ENCODE measurements around the gene DPYSL5.

The DPYSL5 gene

DNA sequence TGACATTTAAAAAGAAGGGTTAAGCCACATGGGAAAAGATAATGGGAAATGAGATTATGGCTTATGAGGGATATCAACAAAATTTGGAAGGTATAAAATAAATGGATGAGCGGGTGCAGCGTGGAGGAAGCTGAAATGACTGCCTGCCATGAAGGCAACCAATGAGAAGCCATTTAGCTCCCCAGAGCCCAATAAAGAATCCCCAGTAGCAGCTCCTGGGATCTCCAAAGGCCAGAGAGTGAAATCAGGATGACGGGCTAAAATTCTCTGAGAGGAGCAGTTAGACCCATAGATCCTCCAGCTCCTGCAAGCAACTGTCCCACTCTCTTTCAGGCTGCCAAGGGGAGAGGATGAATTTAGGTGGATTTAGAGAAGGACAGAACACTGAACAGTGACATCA, 109.6 kb downstream of the DPYSL5 start:
- Histone ChIP-seq H3K4me1 (ENCODE audit: low read length) (peaks cover 4% of the 10 kb centered on the region), H3K27me3 (ENCODE audit: low read depth, low read length) (peaks cover 50% of the 10 kb centered on the region), H3K79me2 (ENCODE audit: low read length) (no peaks in the 10 kb centered on the region), H3K4me3 (ENCODE audit: low read length) (no peak overlapping the region), H3K9me3 (ENCODE audit: insufficient read depth, low read length) (no peaks in the 10 kb centered on the region), H3K4me2 (ENCODE audit: low read length) (no peak overlapping the region), H3K9ac (ENCODE audit: low read length) (no peak overlapping the region), H2AFZ (ENCODE audit: low read depth, low read length) (no peak overlapping the region), H3K36me3 (replicated peaks; ENCODE audit: low read depth, low read length) (no peaks in the 10 kb centered on the region), H3K27ac (ENCODE audit: low read length) (no peak overlapping the region), H4K20me1 (ENCODE audit: insufficient read depth, low read length) (no peaks in the 10 kb centered on the region)
- TF ChIP-seq EZH2phosphoT487 (IDR thresholded peaks at IDR 0.05; ENCODE audit: low read depth), result no peak
- TF ChIP-seq, protein P1, sequence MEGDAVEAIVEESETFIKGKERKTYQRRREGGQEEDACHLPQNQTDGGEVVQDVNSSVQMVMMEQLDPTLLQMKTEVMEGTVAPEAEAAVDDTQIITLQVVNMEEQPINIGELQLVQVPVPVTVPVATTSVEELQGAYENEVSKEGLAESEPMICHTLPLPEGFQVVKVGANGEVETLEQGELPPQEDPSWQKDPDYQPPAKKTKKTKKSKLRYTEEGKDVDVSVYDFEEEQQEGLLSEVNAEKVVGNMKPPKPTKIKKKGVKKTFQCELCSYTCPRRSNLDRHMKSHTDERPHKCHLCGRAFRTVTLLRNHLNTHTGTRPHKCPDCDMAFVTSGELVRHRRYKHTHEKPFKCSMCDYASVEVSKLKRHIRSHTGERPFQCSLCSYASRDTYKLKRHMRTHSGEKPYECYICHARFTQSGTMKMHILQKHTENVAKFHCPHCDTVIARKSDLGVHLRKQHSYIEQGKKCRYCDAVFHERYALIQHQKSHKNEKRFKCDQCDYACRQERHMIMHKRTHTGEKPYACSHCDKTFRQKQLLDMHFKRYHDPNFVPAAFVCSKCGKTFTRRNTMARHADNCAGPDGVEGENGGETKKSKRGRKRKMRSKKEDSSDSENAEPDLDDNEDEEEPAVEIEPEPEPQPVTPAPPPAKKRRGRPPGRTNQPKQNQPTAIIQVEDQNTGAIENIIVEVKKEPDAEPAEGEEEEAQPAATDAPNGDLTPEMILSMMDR (IDR thresholded peaks at IDR 0.05; ENCODE audit: low read depth, low read length), result no peak

DNA sequence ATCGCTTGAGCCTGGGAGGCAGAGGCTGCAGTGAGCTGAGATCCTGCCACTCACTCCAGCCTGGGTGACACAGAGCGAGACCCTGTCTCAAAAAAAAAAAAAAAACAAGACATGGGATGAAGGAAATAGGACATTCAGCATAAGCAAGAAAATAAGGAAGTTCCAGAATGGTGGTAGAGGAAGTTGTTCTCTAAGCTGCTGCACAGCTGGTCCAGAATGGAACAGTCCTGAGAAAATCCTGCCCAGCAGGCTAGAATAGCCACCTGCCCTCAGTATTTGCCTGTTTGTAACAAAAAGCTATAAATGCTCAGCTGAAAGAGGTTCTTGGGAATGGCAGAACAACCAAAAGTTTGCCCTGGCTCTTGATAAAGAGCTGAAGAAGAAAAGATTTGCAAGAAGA, 111.4 kb downstream of the DPYSL5 start:
- H4K20me1 ChIP-seq (ENCODE audit: insufficient read depth, low read length), result no peaks in the 10 kb centered on the region
- H3K9me3 ChIP-seq (ENCODE audit: insufficient read depth, low read length), result no peaks in the 10 kb centered on the region
- no peak overlapping the region for H3K4me2 ChIP-seq (ENCODE audit: low read length)
- TF ChIP-seq EZH2phosphoT487 (IDR thresholded peaks at IDR 0.05; ENCODE audit: low read depth), result no peak
- TF ChIP-seq, protein P1 (IDR thresholded peaks at IDR 0.05; ENCODE audit: low read depth, low read length), result no peak
- no peak overlapping the region for H3K27ac ChIP-seq (ENCODE audit: low read length)
- no peak overlapping the region for H2AFZ ChIP-seq (ENCODE audit: low read depth, low read length)
- H3K27me3 ChIP-seq (ENCODE audit: low read depth, low read length), result peaks cover 43% of the 10 kb centered on the region
- no peaks in the 10 kb centered on the region for H3K36me3 ChIP-seq (replicated peaks; ENCODE audit: low read depth, low read length)
- peaks cover 4% of the 10 kb centered on the region for H3K4me1 ChIP-seq (ENCODE audit: low read length)
- no peaks in the 10 kb centered on the region for H3K79me2 ChIP-seq (ENCODE audit: low read length)
- no peak overlapping the region for H3K4me3 ChIP-seq (ENCODE audit: low read length)
- H3K9ac ChIP-seq (ENCODE audit: low read length), result no peak overlapping the region

DNA sequence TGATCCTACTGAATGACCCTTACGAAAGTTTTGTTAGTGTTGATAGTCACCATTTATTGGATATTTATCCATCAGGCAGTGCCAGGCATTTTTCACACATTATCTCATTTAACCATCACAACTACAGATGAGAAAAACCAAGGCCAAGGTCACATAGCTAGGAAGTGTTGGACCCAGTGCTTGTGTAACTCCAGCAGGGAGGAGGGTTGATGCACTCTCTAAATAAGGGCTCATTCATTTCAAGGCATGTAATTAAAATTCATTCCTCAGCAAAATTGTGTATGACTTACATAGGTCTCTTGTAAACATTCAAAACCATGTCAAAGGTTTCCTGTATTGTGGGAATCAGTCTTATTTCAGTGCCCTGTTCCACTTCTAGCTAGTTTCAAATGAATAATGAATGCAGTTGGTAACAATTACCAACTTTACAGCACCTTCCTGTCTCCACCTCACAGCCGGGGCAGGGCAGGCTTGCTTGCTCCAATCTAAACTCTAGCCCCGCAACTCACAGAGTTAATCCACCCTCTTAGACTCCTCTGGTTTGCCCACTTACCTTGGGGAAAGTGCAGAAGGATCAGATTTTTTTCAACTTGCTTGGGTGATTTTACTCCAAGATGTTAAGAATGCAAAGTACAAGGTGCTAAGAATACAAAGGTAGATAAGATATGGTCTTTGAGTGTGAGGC, 116.7 kb downstream of the DPYSL5 start:
- Histone ChIP-seq H3K4me2 (ENCODE audit: low read length) (no peak overlapping the region), H3K4me1 (ENCODE audit: low read length) (peaks cover under 1% of the 10 kb centered on the region; the same call in 1 of the 2 replicates), H3K9me3 (ENCODE audit: insufficient read depth, low read length) (no peaks in the 10 kb centered on the region), H3K27me3 (ENCODE audit: low read depth, low read length) (peaks cover 27% of the 10 kb centered on the region), H3K79me2 (ENCODE audit: low read length) (no peaks in the 10 kb centered on the region), H3K9ac (ENCODE audit: low read length) (no peak overlapping the region), H3K36me3 (replicated peaks; ENCODE audit: low read depth, low read length) (no peaks in the 10 kb centered on the region), H2AFZ (ENCODE audit: low read depth, low read length) (no peak overlapping the region), H3K27ac (ENCODE audit: low read length) (no peak overlapping the region), H4K20me1 (ENCODE audit: insufficient read depth, low read length) (no peaks in the 10 kb centered on the region), H3K4me3 (ENCODE audit: low read length) (no peak overlapping the region)
- TF ChIP-seq, protein P1 (IDR thresholded peaks at IDR 0.05; ENCODE audit: low read depth, low read length), result no peak
- TF ChIP-seq EZH2phosphoT487 (IDR thresholded peaks at IDR 0.05; ENCODE audit: low read depth), result no peak

DNA sequence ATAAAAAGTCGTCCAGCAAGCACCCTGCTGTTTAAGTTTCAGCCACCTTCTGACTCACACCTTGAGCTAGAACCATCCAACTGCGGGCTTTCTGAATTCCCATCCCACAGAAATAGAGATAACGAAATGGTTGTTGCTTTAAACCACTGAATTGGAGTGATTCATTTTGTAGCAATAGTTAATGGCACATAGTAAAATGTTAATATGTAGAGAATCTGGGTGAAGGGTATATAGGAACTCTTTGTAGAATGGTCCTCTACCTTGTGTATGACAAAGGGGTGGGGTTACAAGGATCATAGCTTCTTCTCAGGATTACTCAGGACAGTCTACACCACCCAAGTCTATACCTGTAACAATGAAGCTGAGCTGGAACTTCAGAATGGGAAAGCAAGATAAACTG, 120.1 kb downstream of the DPYSL5 start:
- TF ChIP-seq, protein P1 (IDR thresholded peaks at IDR 0.05; ENCODE audit: low read depth, low read length), result no peak
- no peak for TF ChIP-seq EZH2phosphoT487 (IDR thresholded peaks at IDR 0.05; ENCODE audit: low read depth)
- no peak overlapping the region for H3K4me3 ChIP-seq (ENCODE audit: low read length)
- no peak overlapping the region for H2AFZ ChIP-seq (ENCODE audit: low read depth, low read length)
- no peak overlapping the region for H3K4me2 ChIP-seq (ENCODE audit: low read length)
- H3K27ac ChIP-seq (ENCODE audit: low read length), result no peak overlapping the region
- peaks cover 7% of the 10 kb centered on the region for H3K4me1 ChIP-seq (ENCODE audit: low read length)
- no peaks in the 10 kb centered on the region for H3K36me3 ChIP-seq (replicated peaks; ENCODE audit: low read depth, low read length)
- no peak overlapping the region for H3K9ac ChIP-seq (ENCODE audit: low read length)
- peaks cover 16% of the 10 kb centered on the region for H3K27me3 ChIP-seq (ENCODE audit: low read depth, low read length)
- H3K9me3 ChIP-seq (ENCODE audit: insufficient read depth, low read length), result no peaks in the 10 kb centered on the region
- no peaks in the 10 kb centered on the region for H4K20me1 ChIP-seq (ENCODE audit: insufficient read depth, low read length)
- no peaks in the 10 kb centered on the region for H3K79me2 ChIP-seq (ENCODE audit: low read length)
